NCI-H1105 treated with DMSO at 0.1 percent for 48 hours (cell line): ENCODE data around the gene DNAAF1.

ENCODE experiments used
- DNase-seq: peaks from one replicate; lab custom pipeline; 2025; lab: John Stamatoyannopoulos, UW

The DNAAF1 gene

DNA sequence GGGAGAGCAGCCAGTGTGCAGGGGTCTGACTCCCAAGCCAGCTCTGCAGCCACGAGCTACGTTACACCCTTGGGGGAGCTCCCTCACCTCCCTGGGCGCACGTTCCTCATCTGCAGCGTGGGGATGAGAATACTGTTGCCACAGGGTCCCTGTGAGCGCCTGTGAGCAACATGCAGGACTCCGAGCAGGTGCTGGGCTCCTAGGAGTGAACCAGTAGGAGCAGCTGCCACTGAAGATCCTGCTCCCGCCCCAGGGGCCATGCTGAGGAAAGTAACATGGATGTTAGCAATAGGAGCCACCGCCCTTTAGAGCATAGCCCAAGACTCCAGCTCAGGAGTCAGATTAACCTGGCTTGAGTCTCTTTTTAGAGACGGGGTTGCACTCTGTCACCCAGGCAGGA, 15.9 kb downstream of the DNAAF1 start:
- no peak for DNase-seq

DNA sequence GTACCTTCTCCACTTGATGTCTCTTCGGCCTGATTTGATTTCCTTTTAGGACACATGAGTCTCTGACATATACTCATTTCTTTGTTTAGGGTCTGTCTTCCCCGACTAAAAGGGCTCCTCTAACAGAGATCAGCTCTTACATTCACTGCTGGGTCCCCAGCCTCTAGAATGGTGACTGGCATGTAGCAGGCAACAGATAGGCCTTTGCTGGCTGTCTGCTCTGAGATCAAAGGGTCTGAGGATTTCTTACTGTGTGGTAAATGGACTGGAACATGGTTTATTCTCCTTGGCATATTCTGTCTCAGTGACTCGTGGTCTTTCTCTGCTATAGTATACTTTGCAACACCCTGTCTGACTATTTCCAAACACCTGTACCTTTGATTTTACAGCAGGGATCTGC, 16.7 kb downstream of the DNAAF1 start:
- no peak for DNase-seq

GRCh38 chr16:84165746-84166145, 20.6 kb downstream of the DNAAF1 start:
- DNase-seq, result no peak

- DNase-seq, result no peak
Measured at GRCh38 chr16:84166796-84167695, 21.9 kb downstream of the DNAAF1 start.

DNA sequence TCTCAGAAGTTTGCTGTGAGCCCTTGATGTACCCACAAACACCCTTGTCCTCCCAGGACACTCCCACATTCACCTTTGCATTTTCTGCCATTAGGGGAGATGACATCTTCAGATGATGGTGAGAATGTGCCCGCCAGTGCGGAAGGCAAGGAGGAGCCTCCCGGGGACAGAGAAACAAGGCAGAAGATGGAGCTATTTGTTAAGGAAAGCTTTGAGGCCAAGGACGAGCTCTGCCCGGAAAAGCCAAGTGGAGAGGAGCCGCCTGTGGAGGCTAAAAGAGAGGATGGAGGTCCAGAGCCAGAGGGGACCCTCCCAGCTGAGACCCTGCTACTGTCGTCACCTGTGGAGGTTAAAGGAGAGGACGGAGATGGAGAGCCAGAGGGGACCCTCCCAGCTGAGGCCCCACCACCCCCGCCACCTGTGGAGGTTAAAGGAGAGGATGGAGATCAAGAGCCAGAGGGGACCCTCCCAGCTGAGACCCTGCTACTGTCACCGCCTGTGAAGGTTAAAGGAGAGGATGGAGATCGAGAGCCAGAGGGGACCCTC, 24.7 kb downstream of the DNAAF1 start:
- DNase-seq, result no peak

DNA sequence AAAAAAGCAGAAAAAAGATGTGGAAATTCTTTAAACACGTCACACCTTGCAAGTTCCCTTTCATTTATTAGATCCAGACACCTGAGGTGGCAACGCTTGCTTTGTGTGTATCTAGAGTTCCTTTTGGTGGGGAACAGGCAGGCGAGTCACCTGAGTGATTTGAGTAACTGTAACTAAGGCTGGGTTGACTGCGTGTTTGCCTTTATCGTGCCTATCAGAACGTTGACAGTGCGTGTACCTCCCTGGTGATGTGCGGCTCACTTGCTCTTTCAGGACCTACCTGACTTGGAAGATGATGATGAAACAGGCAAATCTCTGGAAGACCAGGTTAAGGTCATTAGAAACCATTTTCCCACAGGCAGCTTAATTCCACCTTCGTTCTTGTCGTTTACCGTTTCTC, 29.3 kb downstream of the DNAAF1 start:
- DNase-seq, result no peak

DNA sequence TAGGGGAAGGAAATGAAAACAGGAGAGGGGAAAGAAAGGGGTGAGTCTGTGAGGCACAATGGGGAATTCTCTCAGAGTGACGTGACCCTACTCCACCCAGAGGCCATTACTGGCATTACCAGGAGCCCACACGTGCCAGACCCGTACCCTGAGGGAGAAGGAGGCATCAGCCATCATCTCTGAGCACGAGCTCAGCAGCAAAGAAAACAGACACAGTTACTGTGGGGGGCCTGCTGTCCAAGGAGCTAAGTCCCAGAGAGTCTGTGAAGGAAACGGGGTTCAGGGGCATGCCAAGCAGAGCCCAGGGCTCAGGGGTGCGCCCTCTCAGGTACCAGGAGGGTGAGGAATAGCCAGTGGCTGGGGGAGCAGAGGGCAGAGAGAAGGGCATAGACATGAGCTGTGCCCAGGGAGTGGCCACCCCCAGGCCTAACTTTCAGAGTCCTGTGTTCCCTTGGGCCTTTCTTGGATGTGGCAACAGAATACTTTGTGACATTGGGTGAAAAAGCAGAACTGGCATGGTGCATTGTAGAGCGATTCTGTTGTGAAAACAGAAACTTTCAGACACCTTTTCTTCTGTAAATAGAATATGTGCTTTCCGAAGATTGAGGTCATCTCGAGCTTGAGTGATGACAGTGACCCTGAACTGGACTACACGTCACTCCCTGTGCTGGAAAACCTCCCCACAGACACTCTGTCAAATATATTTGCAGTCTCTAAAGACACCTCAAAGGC, 30.4 kb downstream of the DNAAF1 start:
- peak; percentile 40 for DNase-seq

DNA sequence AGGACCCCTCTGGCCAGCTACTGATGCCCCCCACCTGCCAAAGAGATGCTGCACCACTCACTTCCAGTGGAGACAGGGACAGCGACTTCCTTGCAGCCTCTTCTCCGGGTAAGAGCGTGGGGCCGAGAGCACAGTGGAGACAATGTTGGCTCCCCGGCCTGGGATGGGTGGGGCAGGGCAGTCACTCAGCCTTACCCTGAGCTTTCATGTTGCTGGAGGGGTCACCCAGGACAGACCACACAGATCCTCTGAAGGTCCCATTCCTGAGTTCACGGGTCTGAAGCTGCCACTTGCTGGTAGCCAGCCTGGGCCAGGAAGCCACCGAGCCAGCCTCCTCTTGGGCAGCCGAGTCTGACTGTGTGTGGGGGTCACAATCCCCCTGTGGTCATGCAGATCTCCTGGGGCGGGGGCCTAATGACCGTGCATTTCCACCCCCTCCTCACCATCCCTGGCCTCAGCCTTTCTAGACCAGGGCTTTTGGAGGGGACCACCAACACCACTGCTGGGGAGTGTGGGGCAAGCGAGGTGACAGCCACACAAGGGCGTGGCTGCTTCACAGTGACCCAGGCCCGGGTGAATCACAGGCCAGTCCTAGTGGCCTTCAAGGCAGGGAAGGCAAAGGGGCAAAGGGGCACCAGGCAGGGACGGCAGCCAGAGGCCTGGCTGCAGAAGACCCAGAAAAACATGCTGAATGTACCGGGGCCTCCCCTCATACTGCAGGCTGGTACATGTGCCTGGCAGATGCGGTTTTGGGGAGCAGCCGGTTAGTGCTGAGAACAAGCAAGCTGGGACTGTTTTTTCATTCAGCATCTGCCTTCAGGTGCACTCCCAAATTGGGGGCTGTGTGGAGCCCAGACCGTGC, 31.3 kb downstream of the DNAAF1 start:
- no peak for DNase-seq

DNA sequence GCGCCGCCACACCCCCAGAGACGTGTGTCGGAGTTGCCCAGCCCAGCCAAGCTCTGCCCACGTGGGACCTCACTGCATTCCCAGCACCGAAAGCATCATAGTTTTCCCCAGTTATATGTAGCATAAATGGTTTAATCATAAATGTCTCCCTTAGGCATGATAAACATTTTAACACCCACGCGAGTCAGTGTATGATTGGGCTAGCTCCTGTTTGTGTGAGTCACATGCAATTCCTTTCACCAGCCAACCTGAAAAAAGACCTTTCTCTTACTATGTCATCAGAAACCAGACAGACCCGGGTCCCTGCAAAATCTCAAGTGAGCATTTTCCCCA, 32.6 kb downstream of the DNAAF1 start:
- no peak for DNase-seq

- no peak for DNase-seq
Measured at GRCh38 chr16:84178146-84178765, 33.1 kb downstream of the DNAAF1 start.

- DNase-seq, result no peak
Measured at GRCh38 chr16:84178892-84179611, 33.9 kb downstream of the DNAAF1 start.

DNA sequence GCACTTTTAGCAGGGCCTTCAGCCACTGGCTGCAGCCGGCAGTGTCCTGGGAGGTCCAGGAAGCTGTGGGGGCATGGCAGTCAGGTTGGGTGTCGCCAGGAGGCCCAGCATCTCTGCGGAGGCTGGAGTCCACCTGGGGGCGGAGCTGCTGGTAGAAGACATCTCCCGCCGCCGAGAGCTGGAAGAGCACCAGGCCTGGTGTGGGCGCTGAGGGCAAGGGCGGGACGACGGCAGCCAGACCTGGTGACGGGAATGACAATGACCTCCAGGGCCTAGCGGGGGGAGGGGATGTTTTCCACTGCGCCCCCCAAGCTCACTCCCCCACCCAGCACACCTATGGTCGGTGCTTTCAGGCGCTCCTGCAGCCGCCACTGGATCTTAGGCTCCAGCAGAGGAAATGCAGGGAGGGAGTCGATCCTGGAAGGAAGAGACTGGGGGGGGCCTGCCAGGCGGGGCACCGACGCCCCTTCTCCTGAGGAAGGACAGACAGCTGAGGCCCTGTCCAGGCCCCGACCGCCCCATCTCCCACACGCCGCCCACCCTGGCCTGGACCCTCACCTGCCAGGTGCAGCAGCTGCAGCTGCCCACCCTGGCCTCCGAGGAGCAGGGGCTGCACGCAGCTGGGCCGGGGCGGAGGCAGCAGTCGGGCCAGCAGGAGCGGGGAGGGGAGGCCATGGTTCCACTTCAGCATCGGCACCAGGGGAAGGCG, 34.7 kb downstream of the DNAAF1 start:
- no peak for DNase-seq

GRCh38 chr16:84180519-84181140, 35.5 kb downstream of the DNAAF1 start:
- DNase-seq, result no peak

DNA sequence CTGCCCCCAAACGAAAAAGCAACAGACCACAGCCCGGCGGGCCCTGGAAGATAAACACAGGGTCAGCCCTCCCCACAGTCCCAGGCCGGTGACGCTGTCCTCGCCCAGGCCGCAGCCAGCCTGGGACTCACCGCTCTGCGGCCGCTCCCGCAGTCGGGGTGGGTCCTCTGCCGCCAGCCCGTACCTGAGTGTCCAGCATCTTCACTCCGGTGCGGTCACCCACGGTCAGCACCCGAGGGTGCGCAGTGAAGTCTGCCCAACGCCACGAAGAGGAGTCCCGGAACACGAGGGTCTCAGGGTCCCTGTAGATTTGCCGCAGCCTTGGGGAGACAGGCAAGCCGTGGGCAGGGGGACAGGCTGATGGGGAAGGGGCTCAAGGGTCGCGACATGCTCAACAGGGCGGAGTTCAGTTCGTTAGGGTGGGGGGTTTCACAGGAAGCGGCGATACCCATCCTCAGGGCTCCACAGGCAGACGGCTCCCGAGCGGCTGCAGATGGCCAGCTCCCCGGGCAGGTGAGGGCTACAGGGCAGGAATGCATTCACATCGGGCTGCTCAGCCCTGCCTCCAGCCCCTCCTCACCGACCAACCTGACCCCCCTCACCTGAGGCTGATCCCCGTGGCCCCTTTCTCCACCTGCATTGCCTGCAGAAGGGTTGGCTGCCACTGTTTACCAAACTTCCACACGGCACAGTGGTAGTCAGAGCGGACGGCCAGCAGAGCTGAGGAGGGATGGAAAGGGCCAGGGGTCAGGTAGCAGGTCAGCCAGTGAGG, 36.2 kb downstream of the DNAAF1 start:
- no peak for DNase-seq

DNA sequence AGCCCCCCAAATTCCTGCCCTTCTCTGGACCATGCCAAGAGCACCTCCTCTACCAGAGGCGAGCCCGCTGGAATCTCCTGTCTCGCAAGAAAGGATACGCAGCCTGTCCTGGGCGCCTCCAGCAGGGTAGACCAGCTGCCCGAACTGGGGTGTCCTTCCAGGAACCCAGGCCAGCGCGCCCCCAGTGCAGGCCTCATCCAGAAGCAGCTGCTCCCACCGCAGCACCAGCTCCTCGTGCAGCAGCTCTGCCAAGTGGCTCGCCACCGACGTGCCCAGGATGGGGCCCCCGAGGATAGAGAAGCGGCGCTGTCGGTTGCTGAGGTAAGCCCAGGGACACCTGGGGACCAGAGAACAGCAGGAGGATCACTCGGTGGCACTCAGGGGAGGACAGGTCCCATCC, 37.0 kb downstream of the DNAAF1 start:
- no peak for DNase-seq

- DNase-seq, result no peak
Measured at GRCh38 chr16:84182680-84183571, 37.8 kb downstream of the DNAAF1 start.

DNA sequence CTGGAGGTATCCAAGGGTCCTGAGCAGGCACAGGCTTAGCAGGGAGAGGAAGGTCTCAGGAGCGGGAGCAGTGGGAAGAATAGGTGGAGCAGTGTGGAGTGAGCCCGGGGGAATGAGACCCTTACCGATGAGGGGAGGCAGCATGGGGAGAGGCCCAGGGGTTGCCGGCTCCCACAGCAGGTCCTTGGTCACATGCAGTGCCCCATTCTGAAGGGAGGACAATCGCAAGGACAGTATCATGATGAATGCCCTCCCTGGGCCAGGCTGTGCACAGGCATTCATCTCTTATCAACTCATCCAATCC, 38.4 kb downstream of the DNAAF1 start:
- no peak for DNase-seq

DNA sequence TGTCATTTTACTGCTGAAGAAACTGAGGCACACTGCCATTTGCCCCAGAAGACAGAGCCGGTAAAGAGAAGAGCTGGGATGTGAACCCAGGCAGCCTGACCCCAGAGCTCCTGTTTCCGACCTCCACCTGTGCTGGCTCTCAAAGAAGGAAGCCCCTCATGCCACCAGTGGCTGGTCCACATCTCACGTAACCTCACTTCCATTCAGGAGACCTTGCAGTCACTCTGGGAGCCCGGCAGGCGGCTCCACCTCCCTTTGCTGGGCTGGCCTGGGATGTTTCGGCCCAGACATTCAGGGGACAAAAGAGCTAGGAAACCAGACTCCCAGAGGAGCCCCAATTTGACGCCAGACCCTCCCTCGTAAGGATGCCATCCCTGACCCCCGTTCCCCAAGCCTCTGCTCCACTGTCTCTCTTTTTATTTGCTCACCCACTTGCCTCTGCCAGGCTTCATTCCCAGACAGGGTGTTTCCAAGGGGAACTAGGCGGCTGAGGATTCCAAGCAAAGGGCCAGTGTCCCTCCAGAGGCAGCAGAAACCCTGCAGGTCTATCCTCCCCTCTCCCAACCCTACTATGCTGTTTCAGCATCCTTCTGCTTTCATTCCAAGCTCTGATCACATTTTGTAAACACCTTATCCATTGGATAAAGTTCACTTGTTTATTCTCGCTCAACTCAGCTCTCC, 38.9 kb downstream of the DNAAF1 start:
- DNase-seq, result no peak
